ENCODE data around the gene PSMC3.

PSMC3 gene

DNA sequence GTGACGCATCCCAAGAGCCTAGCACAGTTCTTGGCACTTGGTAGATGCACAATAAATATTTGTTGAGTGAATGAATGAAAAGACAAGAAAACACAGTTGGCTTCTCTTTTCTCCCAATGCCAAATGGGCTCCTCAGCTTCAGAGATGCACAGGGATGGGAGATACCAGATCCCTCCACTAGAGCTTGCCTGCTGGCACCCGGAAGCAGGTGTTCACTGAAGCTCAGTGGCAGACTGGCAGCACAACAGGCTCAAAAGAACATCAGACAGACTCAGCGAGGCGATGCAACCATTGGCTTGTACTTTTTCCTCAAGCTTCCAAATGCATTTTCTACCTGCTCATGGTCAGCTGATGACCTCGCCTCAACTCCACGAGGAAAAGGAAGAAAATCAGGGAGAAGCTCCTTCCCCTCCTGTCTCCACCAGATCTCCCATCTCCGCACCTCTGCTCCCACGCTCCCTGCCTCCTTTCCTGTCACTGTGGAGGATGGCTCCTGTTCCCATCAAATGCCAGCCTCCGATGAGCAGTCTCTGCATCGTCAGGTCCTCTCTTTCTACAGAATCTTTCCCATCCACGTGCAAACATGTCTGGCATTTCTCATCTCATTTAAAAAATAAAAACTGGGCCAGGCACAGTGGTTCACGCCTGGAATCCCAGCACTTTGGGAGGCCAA is 16.9 kb upstream of the PSMC3 start:
- Histone ChIP-seq H3K4me1 (ENCODE audit: control insufficient read depth in 1 of 2, insufficient read depth in 1 of 2, low read depth in 1 of 2, low read length in 1 of 2) (no peaks in the 10 kb centered on the region), H3K36me3 (no peaks in the 10 kb centered on the region), H3K4me3 (ENCODE audit: low read depth in 1 of 2, low read length in 1 of 2) (no peak overlapping the region), H3K9me3 (no peaks in the 10 kb centered on the region), H3K27ac (no peak overlapping the region), H3K27me3 (no peaks in the 10 kb centered on the region)
- TF ChIP-seq, protein P1, sequence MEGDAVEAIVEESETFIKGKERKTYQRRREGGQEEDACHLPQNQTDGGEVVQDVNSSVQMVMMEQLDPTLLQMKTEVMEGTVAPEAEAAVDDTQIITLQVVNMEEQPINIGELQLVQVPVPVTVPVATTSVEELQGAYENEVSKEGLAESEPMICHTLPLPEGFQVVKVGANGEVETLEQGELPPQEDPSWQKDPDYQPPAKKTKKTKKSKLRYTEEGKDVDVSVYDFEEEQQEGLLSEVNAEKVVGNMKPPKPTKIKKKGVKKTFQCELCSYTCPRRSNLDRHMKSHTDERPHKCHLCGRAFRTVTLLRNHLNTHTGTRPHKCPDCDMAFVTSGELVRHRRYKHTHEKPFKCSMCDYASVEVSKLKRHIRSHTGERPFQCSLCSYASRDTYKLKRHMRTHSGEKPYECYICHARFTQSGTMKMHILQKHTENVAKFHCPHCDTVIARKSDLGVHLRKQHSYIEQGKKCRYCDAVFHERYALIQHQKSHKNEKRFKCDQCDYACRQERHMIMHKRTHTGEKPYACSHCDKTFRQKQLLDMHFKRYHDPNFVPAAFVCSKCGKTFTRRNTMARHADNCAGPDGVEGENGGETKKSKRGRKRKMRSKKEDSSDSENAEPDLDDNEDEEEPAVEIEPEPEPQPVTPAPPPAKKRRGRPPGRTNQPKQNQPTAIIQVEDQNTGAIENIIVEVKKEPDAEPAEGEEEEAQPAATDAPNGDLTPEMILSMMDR (IDR thresholded peaks at IDR 0.05): no peak

DNA sequence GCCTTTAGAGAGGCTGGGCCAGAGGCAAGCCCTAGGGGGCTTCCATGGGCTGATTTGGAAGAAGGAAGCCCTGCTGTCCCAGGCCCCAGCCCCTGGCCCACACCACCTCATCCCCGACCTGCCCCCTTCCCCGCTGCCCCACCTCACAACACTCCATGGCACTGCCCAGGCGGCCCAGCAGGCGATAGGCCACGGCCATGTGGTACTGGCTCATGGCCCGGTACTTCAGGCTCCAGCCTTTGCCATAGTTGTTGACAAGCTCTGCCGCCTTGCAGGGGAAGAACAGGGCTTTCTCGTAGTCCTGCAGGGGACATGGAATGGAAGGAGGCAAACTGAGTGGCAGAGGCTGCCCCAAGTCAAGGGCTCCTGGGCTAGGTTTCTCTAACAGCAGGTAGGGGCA is 16.3 kb upstream of the PSMC3 start:
- Histone ChIP-seq H3K9me3 (no peaks in the 10 kb centered on the region), H3K27me3 (no peaks in the 10 kb centered on the region), H3K4me1 (ENCODE audit: control insufficient read depth in 1 of 2, insufficient read depth in 1 of 2, low read depth in 1 of 2, low read length in 1 of 2) (no peaks in the 10 kb centered on the region), H3K36me3 (no peaks in the 10 kb centered on the region), H3K4me3 (ENCODE audit: low read depth in 1 of 2, low read length in 1 of 2) (no peak overlapping the region), H3K27ac (no peak overlapping the region)
- TF ChIP-seq, protein P1 (IDR thresholded peaks at IDR 0.05): no peak

DNA sequence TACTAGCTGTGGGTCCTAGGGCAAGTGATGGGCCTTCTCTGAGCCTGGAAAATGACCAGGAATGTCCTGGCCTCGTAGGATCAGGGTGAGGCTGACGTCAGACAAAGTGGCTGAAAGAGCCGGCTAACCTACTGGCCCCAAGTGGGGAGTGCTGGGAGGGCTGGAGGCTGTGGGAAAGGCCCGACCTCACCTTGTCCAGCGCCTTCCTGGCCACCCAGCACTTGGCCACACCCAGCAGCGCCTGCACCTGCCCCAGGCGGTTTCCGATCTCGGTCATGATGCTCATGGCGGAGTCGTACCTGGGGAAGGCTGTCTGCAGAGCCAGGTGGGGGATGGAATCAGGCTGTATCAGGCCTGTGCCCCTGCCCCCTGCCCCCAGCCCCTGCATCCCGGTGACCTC is 15.2 kb upstream of the PSMC3 start:
- Histone ChIP-seq H3K36me3 (no peaks in the 10 kb centered on the region), H3K9me3 (no peaks in the 10 kb centered on the region), H3K27me3 (no peaks in the 10 kb centered on the region), H3K4me1 (ENCODE audit: control insufficient read depth in 1 of 2, insufficient read depth in 1 of 2, low read depth in 1 of 2, low read length in 1 of 2) (no peaks in the 10 kb centered on the region), H3K4me3 (ENCODE audit: low read depth in 1 of 2, low read length in 1 of 2) (no peak overlapping the region), H3K27ac (no peak overlapping the region)
- TF ChIP-seq, protein P1 (IDR thresholded peaks at IDR 0.05): no peak

DNA sequence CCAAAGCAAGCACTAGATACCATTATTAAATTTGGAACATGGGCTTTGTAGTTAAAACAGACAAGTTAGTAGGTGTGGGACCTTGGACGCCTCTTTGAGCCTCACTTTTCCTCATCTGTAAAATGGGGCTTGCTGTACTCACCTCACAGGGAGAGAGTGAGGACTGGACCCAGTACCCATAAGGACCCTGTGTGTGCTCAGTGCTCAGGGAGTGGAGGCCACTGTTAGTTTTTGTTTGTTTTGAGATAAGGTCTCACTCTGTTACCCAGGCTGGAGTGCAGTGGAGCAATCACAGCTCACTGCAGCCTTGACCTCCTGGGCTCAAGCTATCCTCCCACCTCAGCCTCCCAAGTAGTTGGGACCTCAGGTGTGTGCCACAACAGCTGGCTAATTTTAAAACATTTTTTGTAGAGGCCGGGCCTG is 13.8 kb upstream of the PSMC3 start:
- TF ChIP-seq, protein P1 (IDR thresholded peaks at IDR 0.05): no peak
- no peaks in the 10 kb centered on the region for H3K36me3 ChIP-seq

DNA sequence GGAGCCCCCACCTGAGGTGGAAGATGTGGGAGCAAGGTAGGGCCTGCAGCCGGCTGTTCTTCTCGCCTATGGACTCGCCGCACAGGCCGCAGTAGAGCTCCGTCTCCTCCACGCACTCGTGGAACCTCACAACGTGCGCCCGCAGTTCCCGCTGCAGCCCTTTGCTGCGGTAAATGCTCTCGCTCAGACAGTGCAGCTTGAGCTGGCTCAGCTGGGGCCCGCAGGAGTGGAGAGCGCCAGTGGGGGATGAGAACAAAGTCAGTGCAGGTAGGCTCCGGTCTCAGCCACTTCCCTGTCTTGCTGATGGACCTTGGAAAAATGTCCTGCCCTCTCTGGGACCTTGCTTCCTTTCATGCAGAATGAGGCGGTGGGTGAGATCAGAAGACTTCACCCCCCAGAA is 12.5 kb upstream of the PSMC3 start:
- no peaks in the 10 kb centered on the region for H3K9me3 ChIP-seq
- TF ChIP-seq, protein P1 (IDR thresholded peaks at IDR 0.05): no peak
- H3K36me3 ChIP-seq: no peaks in the 10 kb centered on the region
- H3K4me3 ChIP-seq (ENCODE audit: low read depth in 1 of 2, low read length in 1 of 2): no peak overlapping the region
- no peaks in the 10 kb centered on the region for H3K4me1 ChIP-seq (ENCODE audit: control insufficient read depth in 1 of 2, insufficient read depth in 1 of 2, low read depth in 1 of 2, low read length in 1 of 2)
- no peak overlapping the region for H3K27ac ChIP-seq
- H3K27me3 ChIP-seq: no peaks in the 10 kb centered on the region

More for the DNA sequence above, 13.8 kb upstream of the PSMC3 start:
- H3K4me3 ChIP-seq (ENCODE audit: low read depth in 1 of 2, low read length in 1 of 2): no peak overlapping the region
- H3K27ac ChIP-seq: no peak overlapping the region
- no peaks in the 10 kb centered on the region for H3K9me3 ChIP-seq
- H3K4me1 ChIP-seq (ENCODE audit: control insufficient read depth in 1 of 2, insufficient read depth in 1 of 2, low read depth in 1 of 2, low read length in 1 of 2): no peaks in the 10 kb centered on the region
- no peaks in the 10 kb centered on the region for H3K27me3 ChIP-seq
